Mammary epithelial cell (primary cell): ENCODE data around the gene FAM200B.

Source experiments
- CTCF ChIP-seq, 2 donors: IDR thresholded peaks in 1 of 2; conservative IDR thresholded peaks in 1 of 2; 2 replicates each; pipeline ENCODE4 v1.5.1; 2011 to 2012; ENCODE audit warnings: inconsistent platforms in 2 of 2, low read length in 2 of 2, mild to moderate bottlenecking in 2 of 2, control low read depth in 1 of 2, low read depth in 1 of 2; ENCODE audit not compliant: insufficient read depth in 1 of 2; ENCODE audit errors: extremely low read depth in 1 of 2
- EZH2 ChIP-seq: IDR thresholded peaks from 2 replicates; pipeline ENCODE4 v1.6.1; 2012; ENCODE audit warnings: low read length, inconsistent platforms, borderline replicate concordance

- no peak for TF ChIP-seq CTCF (conservative IDR thresholded peaks at IDR 0.05 in 1 of 2, IDR thresholded peaks at IDR 0.05 in 1 of 2; ENCODE audit: extremely low read depth in 1 of 2, insufficient read depth in 1 of 2, low read depth in 1 of 2, low read length in 2 of 2)
- no peak for TF ChIP-seq EZH2
These were observed 33.0 kb upstream of the FAM200B start for GRCh38 chr4:15648600-15648999.
